ENCODE measurements around the gene SRSF3.

The SRSF3 gene

GRCh38 chr6:36612101-36612625 lies 18.0 kb downstream of the SRSF3 start:
- Histone ChIP-seq H3K4me3 (ENCODE audit: low read length) (no peak overlapping the region), H3K27me3 (ENCODE audit: insufficient read depth, low read length) (no peaks in the 10 kb centered on the region), H3K9me3 (ENCODE audit: low read length) (no peaks in the 10 kb centered on the region), H3K36me3 (ENCODE audit: insufficient read depth, low read length) (peaks cover 48% of the 10 kb centered on the region), H3K4me1 (ENCODE audit: insufficient read depth, low read length) (no peaks in the 10 kb centered on the region), H2AFZ (ENCODE audit: low read depth, low read length) (no peak overlapping the region)

GRCh38 chr6:36613200-36613995 lies 19.2 kb downstream of the SRSF3 start:
- no peak overlapping the region for H2AFZ ChIP-seq (ENCODE audit: low read depth, low read length)
- H3K36me3 ChIP-seq (ENCODE audit: insufficient read depth, low read length): peaks cover 36% of the 10 kb centered on the region
- H3K4me1 ChIP-seq (ENCODE audit: insufficient read depth, low read length): no peaks in the 10 kb centered on the region
- H3K27me3 ChIP-seq (ENCODE audit: insufficient read depth, low read length): no peaks in the 10 kb centered on the region
- no peaks in the 10 kb centered on the region for H3K9me3 ChIP-seq (ENCODE audit: low read length)
- H3K4me3 ChIP-seq (ENCODE audit: low read length): no peak overlapping the region

- Histone ChIP-seq H3K4me3 (ENCODE audit: low read length) (no peak overlapping the region), H2AFZ (ENCODE audit: low read depth, low read length) (no peak overlapping the region), H3K36me3 (ENCODE audit: insufficient read depth, low read length) (peaks cover 21% of the 10 kb centered on the region), H3K27me3 (ENCODE audit: insufficient read depth, low read length) (no peaks in the 10 kb centered on the region), H3K4me1 (ENCODE audit: insufficient read depth, low read length) (no peaks in the 10 kb centered on the region), H3K9me3 (ENCODE audit: low read length) (no peaks in the 10 kb centered on the region)
These were observed 21.0 kb downstream of the SRSF3 start for GRCh38 chr6:36615018-36615761.

- H2AFZ ChIP-seq (ENCODE audit: low read depth, low read length): no peak overlapping the region
- H3K27me3 ChIP-seq (ENCODE audit: insufficient read depth, low read length): no peaks in the 10 kb centered on the region
- H3K36me3 ChIP-seq (ENCODE audit: insufficient read depth, low read length): peaks cover 4% of the 10 kb centered on the region
- H3K4me1 ChIP-seq (ENCODE audit: insufficient read depth, low read length): no peaks in the 10 kb centered on the region
- no peak overlapping the region for H3K4me3 ChIP-seq (ENCODE audit: low read length)
- H3K9me3 ChIP-seq (ENCODE audit: low read length): no peaks in the 10 kb centered on the region
These were observed 22.8 kb downstream of the SRSF3 start for GRCh38 chr6:36616893-36617521.

- H3K4me3 ChIP-seq (ENCODE audit: low read length): no peak overlapping the region
- H3K27me3 ChIP-seq (ENCODE audit: insufficient read depth, low read length): no peaks in the 10 kb centered on the region
These were observed 24.5 kb downstream of the SRSF3 start for GRCh38 chr6:36618366-36619355.

GRCh38 chr6:36621371-36621855 lies 27.3 kb downstream of the SRSF3 start:
- no peak overlapping the region for H3K4me3 ChIP-seq (ENCODE audit: low read length)
- no peaks in the 10 kb centered on the region for H3K36me3 ChIP-seq (ENCODE audit: insufficient read depth, low read length)
- no peaks in the 10 kb centered on the region for H3K27me3 ChIP-seq (ENCODE audit: insufficient read depth, low read length)
- H3K9me3 ChIP-seq (ENCODE audit: low read length): no peaks in the 10 kb centered on the region
- H3K4me1 ChIP-seq (ENCODE audit: insufficient read depth, low read length): no peaks in the 10 kb centered on the region
- H2AFZ ChIP-seq (ENCODE audit: low read depth, low read length): no peak overlapping the region

More at GRCh38 chr6:36618366-36619355, 24.5 kb downstream of the SRSF3 start:
- Histone ChIP-seq H3K4me1 (ENCODE audit: insufficient read depth, low read length) (no peaks in the 10 kb centered on the region), H2AFZ (ENCODE audit: low read depth, low read length) (no peak overlapping the region), H3K9me3 (ENCODE audit: low read length) (no peaks in the 10 kb centered on the region), H3K36me3 (ENCODE audit: insufficient read depth, low read length) (no peaks in the 10 kb centered on the region)

- Histone ChIP-seq H3K9me3 (ENCODE audit: low read length) (no peaks in the 10 kb centered on the region), H3K27me3 (ENCODE audit: insufficient read depth, low read length) (no peaks in the 10 kb centered on the region), H3K4me3 (ENCODE audit: low read length) (no peak overlapping the region), H3K36me3 (ENCODE audit: insufficient read depth, low read length) (no peaks in the 10 kb centered on the region), H2AFZ (ENCODE audit: low read depth, low read length) (no peak overlapping the region), H3K4me1 (ENCODE audit: insufficient read depth, low read length) (no peaks in the 10 kb centered on the region)
These were observed 28.9 kb downstream of the SRSF3 start for GRCh38 chr6:36622901-36623546.

GRCh38 chr6:36623547-36624459 lies 29.6 kb downstream of the SRSF3 start:
- Histone ChIP-seq H3K4me3 (ENCODE audit: low read length) (no peak overlapping the region), H3K9me3 (ENCODE audit: low read length) (no peaks in the 10 kb centered on the region), H2AFZ (ENCODE audit: low read depth, low read length) (no peak overlapping the region), H3K4me1 (ENCODE audit: insufficient read depth, low read length) (no peaks in the 10 kb centered on the region), H3K36me3 (ENCODE audit: insufficient read depth, low read length) (no peaks in the 10 kb centered on the region), H3K27me3 (ENCODE audit: insufficient read depth, low read length) (no peaks in the 10 kb centered on the region)

GRCh38 chr6:36624461-36625157 lies 30.4 kb downstream of the SRSF3 start:
- Histone ChIP-seq H3K27me3 (ENCODE audit: insufficient read depth, low read length) (no peaks in the 10 kb centered on the region), H2AFZ (ENCODE audit: low read depth, low read length) (no peak overlapping the region), H3K4me3 (ENCODE audit: low read length) (no peak overlapping the region), H3K9me3 (ENCODE audit: low read length) (no peaks in the 10 kb centered on the region), H3K36me3 (ENCODE audit: insufficient read depth, low read length) (no peaks in the 10 kb centered on the region), H3K4me1 (ENCODE audit: insufficient read depth, low read length) (no peaks in the 10 kb centered on the region)

GRCh38 chr6:36625158-36625919 lies 31.2 kb downstream of the SRSF3 start:
- Histone ChIP-seq H2AFZ (ENCODE audit: low read depth, low read length) (no peak overlapping the region), H3K36me3 (ENCODE audit: insufficient read depth, low read length) (no peaks in the 10 kb centered on the region), H3K4me1 (ENCODE audit: insufficient read depth, low read length) (no peaks in the 10 kb centered on the region), H3K9me3 (ENCODE audit: low read length) (no peaks in the 10 kb centered on the region), H3K4me3 (ENCODE audit: low read length) (no peak overlapping the region), H3K27me3 (ENCODE audit: insufficient read depth, low read length) (no peaks in the 10 kb centered on the region)

Measured in neuron (in vitro differentiated cells).